ENCODE results near the gene SPCS3.

DNA sequence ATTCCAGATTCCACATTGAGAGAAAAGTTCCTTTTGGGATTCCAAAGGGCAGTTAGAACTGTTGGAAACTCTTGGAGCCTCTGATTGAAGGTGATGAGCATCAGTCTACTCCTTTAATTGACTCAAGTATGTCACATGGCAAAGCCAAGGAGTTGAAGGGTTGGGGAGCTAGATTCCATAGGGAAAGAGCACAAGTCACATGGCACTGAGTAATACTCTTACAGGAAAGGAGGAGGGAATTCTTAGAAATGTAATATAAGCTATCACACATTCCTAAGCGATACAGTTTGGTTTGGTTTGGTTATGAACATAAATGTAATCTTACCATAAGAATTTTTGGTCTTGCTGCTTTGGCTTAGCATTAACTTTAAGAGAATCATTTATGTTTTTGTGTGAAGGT, 15.7 kb downstream of the SPCS3 start:
- TF ChIP-seq POLR2AphosphoS5 (IDR thresholded peaks at IDR 0.05; ENCODE audit: borderline replicate concordance, low read depth, low read length), result no peak
- TF ChIP-seq EZH2 (IDR thresholded peaks at IDR 0.05), result no peak
- no peak for TF ChIP-seq FOXP2 (optimal IDR thresholded peaks at IDR 0.05; ENCODE audit: control extremely low read depth, extremely low read length, insufficient read depth)

Data from SK-N-MC (cell line).